H54 (cell line): Measurements from ENCODE around the gene YPEL2.
"Not testable (repeated sequence)": the region's sequence is repeated elsewhere in the genome, so short reads cannot be mapped to it uniquely, and the experiment has no call there.

Experiments used
- DNase-seq: peaks from one replicate; pipeline ENCODE4 v3.0.0; 2011; ENCODE audit warnings: low spot score, mixed read lengths; ENCODE audit not compliant: insufficient read length
- FAIRE-seq: peaks from 3 replicates; lab custom pipeline; 2011; peaks lifted over from hg19 to GRCh38; lab: Jason Lieb, UNC
- POLR2A ChIP-seq: IDR thresholded peaks from 2 replicates; pipeline ENCODE4 v1.6.1; 2011; ENCODE audit warnings: low read depth, mild to moderate bottlenecking, low read length

Gene YPEL2

GRCh38 chr17:59409336-59410048 lies 78.0 kb downstream of the YPEL2 start:
- FAIRE-seq (no peak), DNase-seq (no peak)
- no peak for TF ChIP-seq POLR2A

GRCh38 chr17:59410049-59410437 lies 78.6 kb downstream of the YPEL2 start:
- no peak for DNase-seq
- FAIRE-seq, result no peak
- no peak for TF ChIP-seq POLR2A

GRCh38 chr17:59412431-59412830 lies 81.0 kb downstream of the YPEL2 start:
- not testable (repeated sequence) for FAIRE-seq

GRCh38 chr17:59413014-59413766 lies 81.7 kb downstream of the YPEL2 start:
- FAIRE-seq (no peak), DNase-seq (no peak)
- TF ChIP-seq POLR2A, result no peak

More at GRCh38 chr17:59412431-59412830, 81.0 kb downstream of the YPEL2 start:
- DNase-seq, result not testable (repeated sequence)

DNA sequence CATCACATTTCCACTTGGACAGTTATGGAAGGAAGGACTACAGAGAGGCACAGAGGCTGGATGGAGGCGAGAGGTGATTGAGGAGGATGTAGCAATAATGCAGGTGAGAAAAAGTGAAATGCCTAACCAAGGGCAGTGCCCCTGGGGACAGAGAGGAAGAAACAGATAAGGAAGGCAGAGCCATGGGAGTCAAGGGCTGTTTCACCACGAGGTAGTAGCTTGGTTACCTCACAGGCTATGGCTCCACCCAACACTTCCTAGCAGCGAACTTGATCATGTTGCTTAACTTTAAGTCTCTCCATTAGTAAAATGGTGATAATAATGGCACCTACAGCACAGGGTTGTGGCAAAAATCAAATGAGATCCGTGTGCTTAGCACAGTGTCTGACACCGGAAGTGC lies 83.9 kb downstream of the YPEL2 start:
- no peak for DNase-seq
- no peak for TF ChIP-seq POLR2A
- no peak for FAIRE-seq

- TF ChIP-seq POLR2A, result no peak
- FAIRE-seq (no peak), DNase-seq (no peak)
Observed at GRCh38 chr17:59416184-59416583, 84.7 kb downstream of the YPEL2 start.

DNA sequence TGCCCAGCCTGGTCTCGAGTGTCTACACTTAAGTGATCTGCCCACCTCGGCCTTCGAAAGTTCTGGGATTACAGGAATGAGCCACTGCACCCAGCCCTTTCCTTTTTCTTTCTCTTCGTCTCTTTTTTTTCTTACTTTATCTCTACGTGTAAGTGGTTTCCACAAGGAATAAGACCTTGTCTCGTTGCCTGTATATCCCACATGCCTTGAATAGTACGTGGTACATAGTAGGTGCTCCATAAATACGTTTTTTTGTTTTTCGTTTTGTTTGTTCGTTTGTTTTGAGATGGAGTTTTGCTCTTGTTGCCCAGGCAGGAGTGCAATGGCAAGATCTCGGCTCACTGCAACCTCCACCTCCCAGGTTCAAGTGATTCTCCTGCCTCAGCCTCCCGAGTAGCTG lies 86.0 kb downstream of the YPEL2 start:
- FAIRE-seq, result no peak
- DNase-seq, result no peak
- no peak for TF ChIP-seq POLR2A

DNA sequence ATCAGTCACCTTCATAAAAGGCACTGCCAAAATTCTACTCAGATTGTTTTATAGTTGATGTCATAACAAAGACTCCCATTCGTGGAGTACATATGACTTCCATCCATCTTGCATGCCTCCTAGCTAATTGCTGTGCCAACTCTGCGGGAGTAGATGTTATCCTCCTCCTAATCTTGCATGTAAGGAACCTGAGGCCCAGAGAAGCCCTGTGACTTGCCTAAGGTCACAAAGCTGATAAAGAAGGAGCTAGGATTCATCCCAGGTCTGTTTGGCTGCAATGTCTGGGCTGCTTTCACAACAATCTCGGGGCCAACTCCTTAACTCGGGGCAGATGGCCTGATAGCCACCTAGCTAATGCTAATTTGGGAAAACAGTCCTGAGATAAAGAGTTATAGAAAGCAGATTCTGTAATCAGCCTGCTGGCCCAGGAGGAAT lies 87.3 kb downstream of the YPEL2 start:
- no peak for DNase-seq
- TF ChIP-seq POLR2A, result no peak
- no peak for FAIRE-seq

- TF ChIP-seq POLR2A, result no peak
- no peak for FAIRE-seq
- no peak for DNase-seq
Observed at GRCh38 chr17:59420901-59421300, 89.4 kb downstream of the YPEL2 start.

DNA sequence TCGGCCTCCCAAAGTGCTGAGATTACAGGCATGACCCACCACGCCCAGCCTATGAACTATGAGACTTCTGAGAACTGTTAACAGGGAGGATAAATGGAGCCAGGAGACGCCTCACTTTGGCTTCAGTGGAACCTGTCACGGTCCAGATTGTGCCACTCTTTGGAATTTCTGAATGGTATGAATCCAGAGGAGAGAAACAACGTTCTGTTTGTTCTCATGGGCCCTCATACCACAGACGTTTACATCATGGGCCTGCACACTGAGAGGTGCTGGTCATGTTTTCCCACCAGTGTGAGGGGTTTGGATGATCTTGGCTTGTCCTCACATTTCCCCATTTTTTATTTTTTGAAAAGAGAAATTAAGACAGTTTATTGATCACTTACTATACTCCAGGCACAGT lies 90.3 kb downstream of the YPEL2 start:
- FAIRE-seq (no peak), DNase-seq (no peak)
- no peak for TF ChIP-seq POLR2A

DNA sequence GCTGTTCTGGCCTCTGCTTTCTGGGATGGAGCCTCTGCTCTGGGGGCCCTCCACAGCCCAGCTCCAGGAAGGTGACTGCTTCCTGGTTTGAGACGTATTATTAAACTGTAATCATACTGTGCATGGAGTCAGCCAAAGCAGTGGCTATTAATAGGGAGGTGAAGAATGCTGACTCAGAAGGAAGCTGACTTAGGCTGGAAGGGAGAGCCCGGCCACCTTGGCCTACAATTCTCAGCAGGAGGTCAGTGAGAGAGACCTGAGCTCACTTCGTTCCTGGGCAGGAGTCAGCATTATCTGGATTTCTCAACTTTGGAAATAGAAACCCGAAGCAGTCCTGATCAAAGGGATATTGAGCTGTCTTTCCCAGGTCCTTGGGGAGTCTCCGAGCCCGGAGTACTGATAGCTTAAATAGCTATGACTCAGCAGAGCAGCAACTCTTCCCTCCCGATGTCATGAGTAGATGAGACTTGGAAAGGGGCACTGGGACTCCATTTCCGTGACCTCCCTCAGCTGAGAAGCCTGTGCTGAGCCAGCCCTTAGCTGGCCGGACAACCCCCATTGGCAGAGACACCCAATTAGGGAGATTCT lies 91.8 kb downstream of the YPEL2 start:
- DNase-seq, result peak; percentile 74
- TF ChIP-seq POLR2A, result no peak
- FAIRE-seq, result peak; percentile 60

DNA sequence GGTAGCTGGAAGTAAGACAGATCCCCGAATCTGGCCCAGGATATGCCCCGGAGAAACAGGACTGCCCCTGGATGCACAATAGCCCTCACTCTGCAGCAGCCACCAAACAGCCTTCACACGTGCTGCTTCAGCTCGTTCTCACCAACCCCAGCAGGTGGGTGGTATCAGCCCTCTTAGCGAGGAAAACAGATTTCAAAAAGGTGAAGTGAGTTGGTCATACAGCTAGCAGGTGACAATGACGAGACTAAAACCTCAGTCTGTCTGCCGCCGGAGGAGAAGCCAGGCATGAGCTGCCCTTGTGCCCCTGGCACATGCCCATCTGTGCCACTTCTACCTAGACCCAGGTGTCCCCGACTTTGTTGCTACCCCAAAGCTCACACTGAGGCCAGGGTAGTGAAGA lies 92.4 kb downstream of the YPEL2 start:
- no peak for TF ChIP-seq POLR2A
- DNase-seq, result no peak
- no peak for FAIRE-seq

GRCh38 chr17:59424331-59424730 lies 92.9 kb downstream of the YPEL2 start:
- no peak for FAIRE-seq
- no peak for TF ChIP-seq POLR2A
- no peak for DNase-seq
